Measurements from ENCODE around the gene KRTAP4-7. TPM values are rescaled to one million over a fixed set of nuclear protein-coding genes. Genes with fewer than 3 reads are reported as not detected.
A peak's percentile ranks its signal among the peaks of the same experiment; 100 is the strongest.
"Not testable (repeated sequence)": the region's sequence is repeated elsewhere in the genome, so short reads cannot be mapped to it uniquely, and the experiment has no call there.

The KRTAP4-7 gene
- total RNA-seq, 1 experiment from 2014 or later: not detected

GRCh38 chr17:41042953-41043352 is 41.0 kb upstream of the KRTAP4-7 start:
- H3K4me1 ChIP-seq (ENCODE audit: insufficient read depth, low read length): peaks cover 1% of the 10 kb centered on the region
- no peak overlapping the region for H3K9ac ChIP-seq (ENCODE audit: low read length)
- H3K36me3 ChIP-seq (ENCODE audit: low read depth, low read length): no peaks in the 10 kb centered on the region
- no peak for TF ChIP-seq EZH2phosphoT487 (IDR thresholded peaks at IDR 0.05; ENCODE audit: borderline replicate concordance, low read length)
- TF ChIP-seq EZH2 (IDR thresholded peaks at IDR 0.05; ENCODE audit: low read length, unreplicated experiment): no peak
- no peak for TF ChIP-seq CTCF (conservative IDR thresholded peaks at IDR 0.05; ENCODE audit: low read depth, low read length)
- ATAC-seq (no peak), DNase-seq (no peak)
- intact Hi-C loops (cut with micrococcal nuclease): no loop called here
- no peaks in the 10 kb centered on the region for H3F3A ChIP-seq (ENCODE audit: low read length, unreplicated experiment)
- no TSS peak for BruUV-seq (replicated peaks)
- no peak overlapping the region for H3K4me2 ChIP-seq (ENCODE audit: low read length)
- H3K9me2 ChIP-seq (replicated peaks; ENCODE audit: low read length): no peaks in the 10 kb centered on the region
- no peak overlapping the region for H2AFZ ChIP-seq (ENCODE audit: low read length)
- H3K9me3 ChIP-seq (ENCODE audit: low read length): no peaks in the 10 kb centered on the region
- POLR2A ChIA-PET (ENCODE audit: unreplicated experiment): no interaction called here
- no peaks in the 10 kb centered on the region for H3K27me3 ChIP-seq (ENCODE audit: low read length)
- CTCF ChIA-PET: no interaction called here
- no peaks in the 10 kb centered on the region for H4K20me1 ChIP-seq (ENCODE audit: low read length)
- no peak overlapping the region for H3K4me3 ChIP-seq (ENCODE audit: low read length)
- H3K27ac ChIP-seq (ENCODE audit: low read length): no peak overlapping the region
- no peaks in the 10 kb centered on the region for H3K79me2 ChIP-seq (ENCODE audit: low read length)

- Histone ChIP-seq H3K4me2 (ENCODE audit: low read length) (peak within 1 kb of the TSS; percentile 76; the same call in 1 of the 2 replicates), H3K27ac (ENCODE audit: low read length) (peak within 1 kb of the TSS; percentile 80), H3K4me1 (ENCODE audit: insufficient read depth, low read length) (peaks cover 15% of the 10 kb centered on the region)
- intact Hi-C loops (cut with micrococcal nuclease); H3K9me2 ChIP-seq (replicated peaks; ENCODE audit: low read length); H2AFZ ChIP-seq (ENCODE audit: low read length); H3F3A ChIP-seq (ENCODE audit: low read length, unreplicated experiment); POLR2A ChIA-PET (ENCODE audit: unreplicated experiment); ATAC-seq; H3K27me3 ChIP-seq (ENCODE audit: low read length); H3K79me2 ChIP-seq (ENCODE audit: low read length); H3K9me3 ChIP-seq (ENCODE audit: low read length); BruUV-seq (replicated peaks); DNase-seq; H3K9ac ChIP-seq (ENCODE audit: low read length); H3K4me3 ChIP-seq (ENCODE audit: low read length); H3K36me3 ChIP-seq (ENCODE audit: low read depth, low read length); CTCF ChIA-PET; H4K20me1 ChIP-seq (ENCODE audit: low read length): not testable (repeated sequence)
Measured at GRCh38 chr17:41046735-41047465, 37.0 kb upstream of the KRTAP4-7 start, which contains the start of gene KRTAP2-1. TSS of gene KRTAP2-1 (minus strand) at chr17:41047316. CDS start at chr17:41047267, 49 bp downstream.

- no peaks in the 10 kb centered on the region for H3K9me2 ChIP-seq (replicated peaks; ENCODE audit: low read length)
- peak overlapping the region; percentile 53; the same call in 1 of the 2 replicates for H2AFZ ChIP-seq (ENCODE audit: low read length)
- H3K27me3 ChIP-seq (ENCODE audit: low read length): no peaks in the 10 kb centered on the region
- peak; percentile 72 for ATAC-seq
- intact Hi-C loops (cut with micrococcal nuclease): no loop called here
- POLR2A ChIA-PET (ENCODE audit: unreplicated experiment): no interaction called here
- no peaks in the 10 kb centered on the region for H3K36me3 ChIP-seq (ENCODE audit: low read depth, low read length)
- no peaks in the 10 kb centered on the region for H3K9me3 ChIP-seq (ENCODE audit: low read length)
- peak overlapping the region; percentile 47 for H3K4me3 ChIP-seq (ENCODE audit: low read length)
- H3K4me2 ChIP-seq (ENCODE audit: low read length): peak overlapping the region; percentile 76
- peak; percentile 78 for DNase-seq
- H3F3A ChIP-seq (ENCODE audit: low read length, unreplicated experiment): peaks cover 5% of the 10 kb centered on the region
- peaks cover 15% of the 10 kb centered on the region for H3K4me1 ChIP-seq (ENCODE audit: insufficient read depth, low read length)
- peak overlapping the region; percentile 10; the same call in 1 of the 2 replicates for H3K9ac ChIP-seq (ENCODE audit: low read length)
- TF ChIP-seq EZH2 (IDR thresholded peaks at IDR 0.05; ENCODE audit: low read length, unreplicated experiment) (no peak), CTCF (conservative IDR thresholded peaks at IDR 0.05; ENCODE audit: low read depth, low read length) (no peak), EZH2phosphoT487 (IDR thresholded peaks at IDR 0.05; ENCODE audit: borderline replicate concordance, low read length) (no peak)
- peak overlapping the region; percentile 80 for H3K27ac ChIP-seq (ENCODE audit: low read length)
- no TSS peak for BruUV-seq (replicated peaks)
- CTCF ChIA-PET: no interaction called here
- H3K79me2 ChIP-seq (ENCODE audit: low read length): no peaks in the 10 kb centered on the region
- H4K20me1 ChIP-seq (ENCODE audit: low read length): no peaks in the 10 kb centered on the region
Measured at GRCh38 chr17:41048441-41048840, 35.5 kb upstream of the KRTAP4-7 start.

Data from PC-3 (cell line).